NCI-H2196 (cell line): ENCODE results near the gene CAMK1G.

ENCODE experiments used
- DNase-seq: peaks from one replicate; lab custom pipeline; 2025; ENCODE audit not compliant: unreplicated experiment; lab: John Stamatoyannopoulos, UW

The CAMK1G gene

DNA sequence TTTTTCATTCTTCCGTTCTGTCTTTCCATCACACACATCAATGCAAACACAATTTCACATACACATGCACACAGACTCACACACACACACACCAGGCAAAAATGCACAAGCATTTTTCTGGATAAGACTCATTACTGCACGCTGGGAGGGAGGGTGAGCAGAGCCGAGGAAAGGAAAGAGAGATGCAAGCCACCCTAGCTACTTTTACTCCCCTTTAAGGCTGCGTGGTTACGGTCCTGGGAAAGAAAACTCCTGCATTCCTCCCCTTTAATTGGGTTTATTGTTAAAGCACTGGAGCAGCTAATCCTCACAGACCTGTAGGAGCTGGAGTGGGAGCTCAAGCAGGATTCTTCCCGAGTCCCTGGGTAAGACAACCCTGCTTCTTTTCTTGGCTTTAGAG lies at the start of gene CAMK1G:
Gene CAMK1G, plus strand, starts transcription at position 307 of the 400 bp plus-strand sequence. CDS start 11,270 bp downstream, outside the sequence.
- DNase-seq = peak; percentile 8

- no peak for DNase-seq
Measured at GRCh38 chr1:209534496-209535250, 48.8 kb upstream of the CAMK1G start.

- DNase-seq = no peak
Measured at GRCh38 chr1:209536843-209537242, 46.7 kb upstream of the CAMK1G start.

GRCh38 chr1:209537336-209538114 lies 46.0 kb upstream of the CAMK1G start:
- DNase-seq = no peak

DNA sequence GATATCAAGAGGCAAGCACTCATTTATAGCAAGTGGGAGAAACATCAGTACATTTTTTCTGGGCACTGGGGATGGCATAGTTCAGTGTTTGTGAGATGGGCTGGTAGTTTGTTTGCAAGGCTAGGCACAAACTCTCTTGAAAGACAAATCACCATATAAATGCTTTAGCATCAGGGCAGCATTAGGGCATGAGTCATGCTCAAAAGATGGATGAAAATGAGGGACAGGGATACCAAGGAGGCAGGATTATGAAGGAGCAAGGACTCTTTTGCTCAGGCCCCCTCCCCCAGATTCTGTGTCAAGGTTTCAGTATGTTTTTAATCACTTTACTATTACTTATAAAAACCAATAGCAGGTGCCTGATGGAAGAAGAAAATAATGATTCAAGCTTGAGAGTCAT lies 43.9 kb upstream of the CAMK1G start:
- no peak for DNase-seq

DNA sequence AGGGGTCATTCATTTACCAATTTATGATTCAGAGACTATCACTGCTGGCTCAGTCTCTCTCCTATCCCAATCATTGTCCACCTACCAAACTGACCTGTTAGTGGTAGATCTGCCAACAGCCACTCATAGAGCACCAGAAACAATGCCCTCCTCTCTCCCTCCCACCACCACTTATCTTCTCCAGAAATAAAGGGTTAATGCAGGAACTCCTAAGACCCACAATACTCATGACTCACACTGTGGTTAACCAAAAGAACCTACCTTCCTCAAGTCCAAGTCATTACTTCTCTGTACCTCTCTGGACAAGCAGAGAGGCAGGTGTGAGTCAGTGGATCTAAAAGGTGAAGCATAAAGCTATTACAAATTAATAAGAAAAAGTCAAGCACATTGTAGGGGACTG lies 40.9 kb upstream of the CAMK1G start:
- no peak for DNase-seq

DNA sequence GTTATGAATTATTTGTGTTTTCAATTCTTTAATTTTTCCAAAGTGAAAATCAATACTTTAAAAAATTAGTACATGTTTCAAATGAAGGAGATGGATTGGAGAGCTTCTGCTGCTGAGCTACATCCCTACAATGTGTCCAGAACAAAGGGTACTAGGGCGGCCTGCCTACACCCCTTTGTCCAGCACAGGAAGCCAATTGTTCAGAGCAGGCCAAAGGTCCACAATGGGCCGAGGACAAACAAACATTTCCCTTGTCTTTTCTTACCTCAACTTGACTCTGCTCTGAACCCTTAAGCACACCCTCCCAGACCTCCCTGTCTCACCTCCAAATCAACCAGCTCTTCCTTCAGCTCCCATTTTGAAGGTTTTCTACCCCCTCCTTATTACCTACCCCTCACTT lies 39.4 kb upstream of the CAMK1G start:
- DNase-seq = no peak

DNA sequence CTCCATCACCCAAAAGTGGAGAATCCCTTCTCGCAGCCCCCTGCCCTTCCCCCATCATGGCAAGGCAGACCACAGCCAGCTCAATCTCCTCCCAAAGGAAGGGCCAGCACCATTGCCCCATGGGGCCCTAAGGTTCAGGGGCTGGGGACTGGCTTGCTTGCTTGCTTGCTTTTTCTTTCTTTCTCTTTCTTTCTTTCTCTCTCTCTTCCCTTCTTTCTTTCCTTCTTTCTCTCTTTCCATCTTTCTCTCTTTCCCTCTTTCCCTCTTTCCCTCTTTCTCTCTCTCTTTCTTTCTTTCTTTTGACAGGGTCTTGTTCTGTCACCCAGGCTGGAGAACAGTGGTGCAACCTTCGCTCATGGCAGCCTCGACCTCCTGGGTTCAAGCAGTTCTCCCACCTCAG lies 38.1 kb upstream of the CAMK1G start:
- no peak for DNase-seq

GRCh38 chr1:209546390-209547085 lies 37.0 kb upstream of the CAMK1G start:
- no peak for DNase-seq

GRCh38 chr1:209547626-209548025 lies 35.9 kb upstream of the CAMK1G start:
- no peak for DNase-seq

DNA sequence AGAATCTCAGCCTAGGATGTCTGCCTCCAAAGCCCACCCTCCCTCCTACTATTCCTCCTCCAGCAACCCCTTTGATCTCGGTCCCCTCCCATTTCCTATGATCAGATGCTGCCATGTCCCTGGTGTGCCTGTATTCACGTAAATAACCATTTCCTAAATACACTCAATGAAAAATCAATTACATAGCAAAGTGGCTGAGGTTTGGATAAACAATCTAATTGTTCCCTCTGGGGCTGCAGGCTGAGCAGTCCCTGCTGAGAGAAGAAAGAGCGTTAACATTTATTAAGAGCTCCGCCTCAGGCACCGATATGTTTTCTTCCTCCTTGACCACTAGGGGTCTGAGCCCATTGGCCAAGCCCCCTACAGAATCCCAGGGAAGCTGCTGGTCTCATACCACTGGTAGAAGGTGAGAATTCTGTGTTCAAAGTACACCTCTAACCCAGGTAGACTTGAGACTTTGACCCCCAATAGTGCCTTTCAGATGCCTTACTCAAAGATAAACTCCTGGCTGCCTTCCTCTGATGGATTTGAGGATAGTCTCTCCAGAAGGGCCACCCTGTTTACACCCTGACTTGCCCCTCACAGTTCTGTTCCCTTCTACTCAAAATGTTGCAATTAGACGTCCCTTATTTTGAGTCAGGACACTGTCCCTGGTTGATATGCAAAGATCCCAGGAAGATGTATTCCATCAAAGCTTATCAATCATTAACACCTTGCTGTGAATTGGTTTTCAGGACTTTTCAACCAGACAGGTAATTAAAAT lies 33.9 kb upstream of the CAMK1G start:
- DNase-seq = no peak

DNA sequence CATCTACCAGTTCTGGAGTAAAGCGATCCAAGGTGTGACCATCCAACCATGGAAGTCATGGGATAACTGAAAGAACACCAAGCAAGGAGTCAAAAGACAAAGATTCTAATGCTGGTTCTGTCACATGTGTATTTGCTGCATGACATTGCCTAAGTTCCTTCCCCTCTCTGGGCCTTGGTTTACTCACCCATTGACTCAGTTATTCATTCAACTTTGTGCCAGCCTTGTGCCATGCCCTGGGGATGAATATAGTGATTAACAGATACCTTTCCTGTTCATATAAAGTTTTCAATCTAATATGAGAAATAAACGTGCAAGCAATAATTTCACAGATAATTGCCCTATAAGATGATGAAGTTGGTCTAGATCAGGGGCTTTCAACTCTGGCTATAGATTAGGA lies 33.0 kb upstream of the CAMK1G start:
- DNase-seq = no peak

DNA sequence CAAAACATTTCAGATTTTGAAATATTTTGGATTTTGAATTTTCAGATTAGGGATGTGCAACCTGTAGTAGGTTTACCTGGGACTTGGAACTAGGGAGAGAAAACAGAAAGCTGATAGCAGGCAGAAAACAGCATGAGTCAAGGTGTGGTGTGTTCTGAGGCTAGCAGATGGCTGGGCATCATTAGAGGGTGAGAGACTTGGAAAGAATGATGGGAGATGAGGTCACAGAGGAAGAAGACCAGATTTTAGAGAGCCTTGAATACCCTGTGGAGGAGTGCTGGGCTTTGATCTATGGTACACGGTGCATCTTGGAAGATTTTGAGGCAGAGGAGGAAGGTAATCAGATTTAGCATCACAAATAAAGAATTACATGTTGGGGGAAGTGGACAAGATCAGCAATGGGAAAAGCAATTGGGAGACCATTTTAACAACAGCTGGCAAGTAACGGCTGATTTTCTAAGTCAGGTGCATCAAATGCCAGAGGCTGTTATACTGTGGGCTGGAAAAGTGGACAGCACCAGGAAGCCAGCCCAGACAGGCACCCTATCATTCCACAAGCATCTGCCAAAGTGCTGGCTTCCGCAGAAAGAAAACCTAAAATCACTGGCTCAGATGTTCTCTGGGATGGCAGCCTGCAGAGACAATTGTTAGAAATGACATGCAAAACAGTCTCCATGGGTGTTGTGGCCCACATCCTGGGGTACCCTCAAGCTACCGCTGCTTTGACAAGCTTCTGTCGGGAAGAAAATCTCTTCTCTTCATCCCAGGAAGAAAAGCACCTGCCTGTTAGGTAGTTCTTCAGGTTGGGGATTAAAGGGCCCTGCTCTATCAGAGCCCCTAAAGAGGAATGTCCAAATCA lies 30.9 kb upstream of the CAMK1G start:
- DNase-seq = no peak

DNA sequence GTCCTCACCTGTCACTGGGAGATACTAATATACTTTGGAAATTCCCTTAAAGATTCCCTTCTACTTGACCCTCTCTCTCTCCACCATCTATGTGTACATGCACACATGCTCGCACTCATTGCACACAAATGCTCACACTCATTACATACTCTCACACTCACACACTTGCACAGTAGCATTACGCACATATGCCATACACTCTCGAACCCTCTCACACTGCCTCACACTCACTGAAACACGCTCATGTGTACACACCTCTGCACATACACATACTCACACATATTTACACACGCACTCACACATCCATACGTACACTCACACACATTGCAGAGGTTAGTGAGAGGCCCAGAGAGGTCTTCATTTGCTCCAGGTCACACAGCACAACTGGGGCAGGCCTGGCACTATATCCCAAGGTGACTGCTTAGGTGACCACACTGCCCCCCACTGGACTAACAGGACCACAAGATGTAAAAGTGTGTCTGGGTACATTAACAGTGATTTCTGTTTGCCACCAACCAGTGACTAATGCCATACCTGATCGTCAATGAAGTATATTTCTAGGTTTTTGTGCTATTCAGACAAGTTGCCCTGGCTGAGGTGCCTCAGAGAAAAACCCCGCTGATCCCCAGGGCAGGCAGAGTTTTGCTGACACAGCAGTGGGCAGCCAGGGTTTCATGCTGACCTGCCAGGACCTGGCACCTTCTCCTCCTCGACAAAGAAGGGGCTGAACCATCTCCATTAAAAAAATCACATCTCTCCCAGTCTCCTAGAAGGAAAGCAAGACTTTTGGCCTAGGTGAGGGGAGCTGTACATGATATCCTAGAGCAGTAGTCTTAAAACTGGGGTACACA lies 28.5 kb upstream of the CAMK1G start:
- DNase-seq = no peak

DNA sequence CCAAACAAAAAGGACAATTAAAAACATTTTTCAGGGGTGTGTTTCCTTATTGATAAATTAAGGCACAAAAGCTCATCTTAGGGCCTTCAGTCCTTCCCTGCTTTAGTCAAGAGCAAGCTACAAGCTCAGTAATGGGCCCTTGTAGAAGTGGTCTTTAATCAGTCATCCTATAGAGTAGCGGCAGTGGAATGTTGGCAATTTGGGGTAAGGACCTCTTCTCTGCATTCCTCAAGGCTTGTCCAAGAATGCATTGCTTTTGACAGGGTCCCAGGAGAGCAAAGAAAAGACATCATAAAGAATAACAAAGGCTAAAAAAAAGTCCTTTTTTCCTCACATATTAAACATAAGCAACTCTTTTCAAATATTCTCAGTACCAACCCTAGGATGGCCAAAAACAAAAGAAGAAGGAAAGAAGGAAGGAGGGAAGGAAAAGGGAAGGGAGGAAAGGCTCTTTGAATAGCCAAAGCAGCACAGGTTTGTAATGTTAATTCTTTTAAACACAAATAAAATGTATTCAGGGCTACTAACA lies 27.3 kb upstream of the CAMK1G start:
- DNase-seq = no peak

DNA sequence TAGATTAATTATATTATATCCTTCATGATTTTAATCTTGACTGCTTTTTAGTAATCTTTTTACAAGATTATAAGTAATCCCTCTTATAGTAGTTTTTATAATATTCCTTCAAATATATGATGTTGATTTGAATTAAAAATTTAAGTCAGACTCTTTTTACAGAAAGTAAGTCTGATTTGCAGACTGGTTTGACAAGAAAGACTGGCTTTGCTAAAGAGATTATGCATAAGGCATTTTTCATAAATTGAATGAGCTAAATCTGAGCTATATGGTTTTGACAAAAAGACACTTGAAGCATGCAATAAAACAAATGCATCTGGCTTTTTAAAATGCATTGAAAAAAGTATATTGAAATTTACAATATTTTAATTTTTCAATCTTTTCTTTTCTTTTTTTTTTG lies 26.3 kb upstream of the CAMK1G start:
- no peak for DNase-seq

- no peak for DNase-seq
Measured at GRCh38 chr1:209560529-209560928, 23.0 kb upstream of the CAMK1G start.

DNA sequence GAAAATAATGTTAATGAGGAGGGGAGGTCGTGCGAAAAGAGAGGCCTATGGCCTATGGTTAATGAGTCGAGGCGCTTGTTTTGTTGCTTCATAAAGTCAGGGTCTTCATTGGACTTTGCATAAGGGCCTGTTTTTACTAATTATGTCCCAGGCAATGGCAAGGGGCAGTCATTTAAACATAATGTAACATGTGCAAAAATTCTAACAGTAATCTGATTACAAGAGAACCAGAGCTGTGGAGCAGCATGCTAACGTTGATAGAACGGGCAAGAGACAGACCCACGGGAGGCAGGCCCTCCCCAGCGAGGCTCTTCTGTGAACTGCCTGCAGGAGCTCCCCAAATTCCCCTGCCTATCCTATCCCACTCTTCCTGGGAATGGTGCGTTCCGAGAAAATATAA lies 22.6 kb upstream of the CAMK1G start:
- DNase-seq = no peak

DNA sequence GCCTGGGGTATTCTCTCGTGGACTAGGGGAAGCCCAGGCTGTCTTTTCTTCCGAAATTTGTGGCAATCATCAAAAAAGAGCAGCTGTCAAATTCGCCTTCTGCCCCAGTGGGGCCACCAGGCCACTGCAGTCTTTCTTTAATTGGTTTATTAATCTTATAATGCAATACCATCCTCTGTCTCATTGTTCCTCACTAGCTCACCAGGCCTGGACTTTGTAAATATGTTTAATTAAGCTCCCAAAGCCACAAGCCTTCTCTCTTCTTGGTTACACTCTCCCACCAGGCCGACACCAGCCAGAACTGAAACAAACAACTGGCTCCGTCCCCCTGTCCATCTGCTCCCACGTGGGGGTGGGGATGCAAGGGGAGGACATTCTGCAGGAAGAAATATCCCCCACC lies 22.0 kb upstream of the CAMK1G start:
- DNase-seq = no peak
